ENCODE measurements around the gene SNX25.

SNX25 gene

DNA sequence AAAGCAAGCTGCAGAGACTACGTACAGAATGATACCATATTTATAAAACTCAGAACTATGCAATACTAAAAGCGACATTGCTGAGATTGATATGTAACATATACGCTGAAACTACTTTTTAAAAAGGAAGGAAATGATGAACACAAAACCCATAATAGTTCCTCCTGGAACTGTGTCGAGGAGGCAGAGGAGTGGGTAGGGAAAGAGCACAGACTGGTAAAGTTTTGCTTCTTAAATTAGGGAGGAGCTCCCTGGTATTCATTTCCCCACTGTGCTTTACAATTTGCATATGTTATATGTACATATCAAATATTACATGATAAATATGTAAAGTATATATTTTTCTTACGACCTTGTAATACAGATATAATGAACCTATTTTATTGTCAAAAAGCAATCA lies 202.5 kb downstream of the SNX25 start:
- DNase-seq (ENCODE audit: low read depth in 3 of 3), result no peak

DNA sequence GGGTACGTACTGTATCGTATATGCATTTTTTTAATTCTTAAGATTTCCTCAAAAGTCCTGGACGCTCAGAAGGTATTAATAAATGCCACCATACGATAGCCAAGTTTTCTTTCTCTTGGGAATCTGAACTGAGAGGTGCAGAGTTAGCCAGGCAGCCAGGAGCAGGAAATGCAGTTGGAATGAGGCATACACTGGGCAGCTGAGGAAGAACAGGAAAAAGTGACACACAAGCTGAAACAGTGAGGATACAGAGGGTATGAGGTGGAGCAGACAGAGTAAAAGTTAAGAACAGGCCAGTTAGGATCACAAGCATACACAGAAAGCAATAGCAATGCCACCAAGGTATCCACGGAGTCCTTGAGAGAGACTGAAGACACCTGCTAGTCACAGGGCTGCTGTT lies 203.0 kb downstream of the SNX25 start:
- no peak for DNase-seq (ENCODE audit: low read depth in 3 of 3)

All from stimulated activated CD4-positive, alpha-beta T cell treated with anti-CD3 and anti-CD28 coated beads, TNF-alpha, amount 100 ng/mL, for 24 hours (primary cell).